SIG-M5 treated with dmso at 0.1 percent for 504 hours (cell line): ENCODE results near the gene NIPAL1.

Experiments
- DNase-seq: peaks from one replicate; lab custom pipeline; 2025; ENCODE audit not compliant: unreplicated experiment; lab: John Stamatoyannopoulos, UW

NIPAL1 gene

DNA sequence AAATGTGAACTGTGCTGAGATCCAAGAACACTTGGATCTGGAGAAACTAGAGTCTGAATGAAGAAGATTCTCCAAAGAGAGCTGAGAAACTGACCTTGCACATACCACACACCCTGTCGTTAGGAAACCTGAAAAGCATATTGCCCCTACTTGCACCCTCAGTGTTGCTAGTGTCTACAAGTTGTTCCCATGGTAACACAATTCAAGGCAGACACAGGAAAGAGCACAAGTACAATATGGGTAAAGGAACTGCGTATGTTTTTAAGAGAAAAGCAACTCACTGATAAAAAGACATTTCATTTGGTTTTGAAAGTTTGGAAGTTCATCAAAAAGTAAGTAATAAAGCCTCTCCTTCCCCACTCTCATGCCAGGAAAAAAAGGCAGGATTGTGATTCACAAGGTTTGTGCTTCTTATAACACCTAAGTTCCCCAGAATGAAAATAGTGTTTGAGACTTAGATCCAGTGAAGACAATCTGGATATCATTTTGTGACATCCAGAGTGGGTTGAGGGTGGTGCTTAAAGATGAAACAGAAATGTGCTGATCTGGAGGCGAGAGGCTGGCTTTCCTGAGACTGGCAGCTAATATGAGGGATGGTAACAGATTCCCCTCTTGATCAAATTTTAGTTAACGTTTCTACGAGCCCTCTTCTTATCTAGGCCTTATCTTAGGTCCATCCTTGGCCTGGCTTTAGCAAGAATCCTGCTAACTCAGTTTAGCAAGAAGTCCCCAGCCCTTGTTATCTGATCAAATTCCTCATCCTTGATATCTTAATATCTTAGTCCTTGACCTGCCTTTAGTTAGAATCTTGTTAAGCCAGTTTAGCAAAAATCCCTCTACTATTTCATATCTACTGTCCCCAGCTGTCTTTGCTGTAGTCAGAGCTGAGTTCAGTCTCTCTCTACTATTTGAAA is 42.3 kb downstream of the NIPAL1 start:
- DNase-seq = no peak

DNA sequence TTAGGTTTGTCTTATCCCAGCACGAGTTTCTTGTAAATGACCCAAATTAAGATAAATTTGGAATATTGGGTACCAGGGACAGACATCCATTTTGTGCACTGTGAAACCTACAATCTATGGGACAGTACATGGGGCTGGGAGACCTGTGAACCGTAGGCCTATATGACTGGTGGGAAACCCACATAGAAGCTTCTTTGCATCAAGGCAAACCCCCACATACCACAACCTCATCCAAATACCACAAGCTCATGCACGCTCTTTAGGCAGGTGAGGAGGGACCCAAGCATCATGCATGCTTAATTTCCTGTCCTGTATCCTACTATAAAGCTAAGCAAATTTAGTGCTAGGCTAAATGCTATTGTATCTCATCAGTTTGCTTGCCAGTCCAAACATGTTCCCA is 47.8 kb downstream of the NIPAL1 start:
- DNase-seq = no peak

DNA sequence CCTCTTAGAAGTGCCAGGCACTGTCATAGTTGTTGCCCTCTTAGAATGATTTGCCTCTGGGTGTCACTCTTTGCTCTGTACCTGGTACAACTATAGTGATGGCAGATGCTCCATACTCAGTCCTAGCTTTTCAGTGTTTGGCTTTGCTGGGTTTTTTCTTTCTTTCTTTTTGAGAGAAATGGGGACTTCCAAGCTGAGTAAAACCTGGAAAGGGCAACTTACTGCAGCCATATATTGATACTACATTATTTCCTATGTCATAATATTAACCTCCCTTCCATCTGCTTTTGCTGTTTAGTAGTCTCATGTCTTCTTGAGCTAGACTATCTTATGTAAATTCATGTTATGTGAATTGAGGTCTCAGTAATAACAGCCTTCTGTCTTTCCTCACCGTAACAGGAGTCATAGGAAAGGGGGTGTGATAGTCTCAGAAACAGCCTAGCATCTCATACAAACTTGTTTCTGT is 49.0 kb downstream of the NIPAL1 start:
- no peak for DNase-seq

DNA sequence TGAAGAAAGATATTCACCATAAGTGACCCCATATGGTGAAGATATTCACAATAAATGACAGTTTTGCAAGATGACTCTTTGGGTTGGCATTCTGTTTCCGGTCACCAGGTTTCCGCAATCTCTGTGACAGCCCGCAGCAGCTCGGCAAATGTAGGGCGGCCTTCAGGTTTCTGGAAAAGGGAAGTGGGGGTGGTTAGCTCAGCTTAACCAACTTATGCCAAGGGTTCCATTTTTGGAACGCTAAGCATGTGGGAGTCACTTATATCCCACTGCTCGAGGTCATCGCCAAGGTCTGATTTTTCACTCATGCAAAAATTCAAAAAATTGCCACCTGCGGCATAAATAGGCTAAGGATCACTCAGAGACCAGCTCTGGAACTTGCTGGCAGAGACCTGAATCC is 51.0 kb downstream of the NIPAL1 start:
- no peak for DNase-seq

DNA sequence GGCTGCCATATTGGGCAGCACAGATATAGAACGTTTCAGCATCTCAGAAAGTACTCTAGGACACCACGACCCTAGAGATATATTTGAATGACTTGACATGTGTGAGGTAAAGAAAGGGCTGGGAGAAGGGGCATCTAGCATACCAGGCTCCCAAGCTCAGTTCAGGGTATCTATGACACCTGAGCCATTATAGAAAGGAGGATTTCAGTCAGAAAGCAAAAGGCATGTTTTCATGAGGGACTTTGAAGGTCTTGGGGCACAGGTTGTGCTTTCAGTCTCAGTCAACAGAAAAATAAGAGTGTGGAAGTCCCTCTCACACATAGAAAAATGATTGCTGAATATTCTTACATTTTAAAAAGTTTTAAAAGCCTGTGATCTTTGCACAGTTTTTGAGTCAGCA is 51.6 kb downstream of the NIPAL1 start:
- DNase-seq = no peak

DNA sequence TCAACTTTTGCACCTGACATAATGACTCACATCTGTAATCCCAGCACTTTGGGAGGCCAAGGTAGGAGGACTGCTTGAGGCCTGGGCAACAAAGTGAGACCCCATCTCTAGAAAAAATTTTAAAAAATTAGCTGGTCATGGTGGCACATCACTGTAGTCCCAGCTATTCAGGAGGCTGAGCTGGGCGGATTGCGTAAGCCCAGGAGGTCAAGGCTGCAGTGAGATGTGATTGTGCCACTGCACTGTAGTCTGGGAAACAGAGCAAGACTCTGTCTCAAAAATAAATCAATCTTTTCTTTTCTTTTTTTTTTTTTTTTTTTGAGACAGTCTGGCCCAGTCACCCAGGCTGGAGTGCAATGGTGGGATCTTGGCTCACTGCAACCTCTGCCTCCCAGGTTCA is 52.5 kb downstream of the NIPAL1 start:
- DNase-seq = no peak

DNA sequence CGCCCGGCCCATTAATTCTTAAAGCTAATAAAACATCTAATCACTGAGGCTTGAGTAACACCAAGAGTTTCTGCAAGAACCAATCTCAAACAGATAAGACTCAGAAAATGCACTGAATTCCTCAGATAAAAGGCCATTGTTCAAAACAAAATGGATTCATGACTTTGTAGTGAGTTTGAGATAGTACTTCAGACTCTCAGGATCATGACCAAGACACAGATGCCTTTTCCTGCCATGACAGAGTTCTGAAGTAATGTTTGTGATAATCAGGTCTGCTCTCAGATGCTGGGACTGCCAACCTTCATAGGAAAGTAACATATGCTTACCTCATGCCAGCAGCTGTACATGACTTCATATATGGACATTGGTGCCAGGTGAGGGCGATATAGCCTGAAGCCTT is 54.6 kb downstream of the NIPAL1 start:
- DNase-seq = no peak

DNA sequence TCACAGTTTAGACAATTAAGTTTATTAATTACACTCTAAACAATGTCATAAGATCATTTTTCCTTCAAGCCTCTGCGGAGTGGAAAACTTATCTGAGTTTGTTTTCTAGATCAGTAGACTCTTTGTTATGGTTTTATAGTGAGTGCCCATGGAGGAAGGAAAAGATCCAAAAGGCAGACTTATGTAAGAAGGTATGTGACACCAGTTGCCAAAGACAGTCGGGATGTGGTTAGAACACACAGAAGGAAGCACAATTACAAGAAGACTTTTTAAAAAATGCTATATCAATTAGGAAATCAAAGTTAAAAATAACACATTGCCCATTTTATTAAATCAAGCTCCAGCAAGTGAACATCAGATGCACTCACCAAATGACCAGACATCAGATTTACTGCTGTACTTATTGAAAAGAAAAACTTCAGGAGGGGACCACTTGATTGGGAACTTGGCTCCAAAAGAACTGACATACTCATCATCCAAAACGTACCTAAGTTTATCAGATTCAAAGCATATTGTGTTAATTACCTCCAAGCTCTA is 57.1 kb downstream of the NIPAL1 start:
- no peak for DNase-seq

DNA sequence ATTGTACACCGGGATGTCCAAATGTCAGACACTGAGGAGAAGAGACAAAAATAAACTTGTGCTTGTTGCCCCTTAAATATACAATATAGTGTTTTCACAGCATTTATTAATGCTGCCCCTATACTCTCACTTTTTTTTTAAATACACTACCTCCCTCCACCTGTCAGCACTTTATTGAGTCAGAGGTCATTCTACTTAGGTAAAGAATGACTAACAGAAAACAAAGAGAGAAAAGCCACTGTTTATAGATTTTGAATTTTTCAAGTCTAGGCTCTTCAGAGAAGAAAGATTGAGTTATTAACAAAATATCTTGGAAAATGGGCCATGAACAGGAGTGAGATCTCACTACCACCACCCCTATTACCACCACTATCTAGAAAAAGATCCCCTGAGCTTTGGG is 58.1 kb downstream of the NIPAL1 start:
- no peak for DNase-seq

DNA sequence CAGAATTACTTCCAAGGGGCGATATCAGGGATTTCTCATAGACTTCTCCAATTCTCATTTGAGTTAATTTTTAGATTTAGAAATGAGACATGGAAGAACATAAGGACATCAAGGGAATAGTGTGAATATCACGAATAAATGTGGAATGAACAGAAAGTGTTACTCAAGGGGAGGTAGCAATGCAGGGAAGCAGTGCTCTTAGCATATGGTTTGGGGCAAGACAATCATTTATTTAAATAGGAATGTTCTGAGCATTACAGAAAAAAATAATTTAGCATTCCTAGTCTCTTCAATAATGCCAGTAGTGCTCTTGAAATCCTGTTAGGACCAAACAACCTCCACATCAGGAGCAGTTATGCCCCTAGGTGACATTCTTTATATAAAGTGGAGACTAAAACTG is 61.9 kb downstream of the NIPAL1 start:
- no peak for DNase-seq

DNA sequence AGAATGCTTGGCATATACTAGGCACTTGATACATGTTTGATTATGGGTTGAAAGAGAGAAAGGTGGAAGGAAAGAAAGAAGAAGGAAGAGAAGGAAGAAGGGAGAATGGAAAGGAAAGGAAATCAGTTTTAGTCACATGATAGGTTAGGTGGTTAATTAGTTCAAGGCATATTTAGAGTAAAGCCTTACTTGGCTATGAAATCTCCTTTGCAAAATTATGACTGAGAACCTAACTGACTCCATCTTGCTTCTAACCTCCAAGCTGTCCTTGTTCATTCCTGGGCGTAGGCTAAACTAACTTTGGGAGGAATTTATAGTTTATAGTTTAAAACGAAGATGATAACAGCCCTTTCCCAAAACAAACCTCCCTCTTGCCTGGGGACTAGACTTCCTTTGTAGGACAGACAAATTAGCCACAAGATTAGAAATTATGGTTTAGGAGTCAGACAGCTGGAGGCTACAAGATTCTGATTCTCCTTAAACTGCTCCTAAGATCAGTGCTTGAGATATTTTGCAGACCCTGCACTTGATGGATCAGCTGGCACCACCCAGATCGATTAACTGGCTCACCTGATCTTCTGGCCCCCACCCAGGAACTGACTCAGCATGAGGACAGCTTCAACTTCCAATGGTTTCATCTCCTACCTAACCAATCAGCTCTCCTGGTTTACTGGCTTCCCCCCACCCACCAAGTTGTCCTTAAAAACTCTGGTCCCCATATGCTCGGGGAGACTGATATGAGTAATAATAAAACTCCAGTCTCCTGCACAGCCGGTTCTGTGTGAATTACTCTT is 62.5 kb downstream of the NIPAL1 start:
- no peak for DNase-seq

DNA sequence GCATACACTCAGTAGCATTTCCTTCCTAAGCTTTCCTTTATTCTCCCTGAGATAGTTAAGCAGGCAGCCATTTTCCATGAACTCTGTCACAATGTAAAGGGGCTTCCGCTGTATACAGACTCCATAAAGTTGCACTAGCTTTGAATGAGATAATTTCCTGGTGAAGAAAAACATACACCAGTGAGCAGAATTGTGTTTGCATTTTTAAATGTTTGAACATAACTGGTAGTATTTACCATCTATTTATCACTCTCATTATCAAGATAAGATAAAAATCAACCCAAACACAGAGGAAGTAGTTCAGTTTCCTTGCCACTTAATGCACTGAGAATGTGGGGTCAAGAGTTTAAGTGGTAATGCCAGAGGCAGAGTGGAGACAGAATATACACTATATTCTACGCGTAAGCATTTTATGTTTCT is 63.4 kb downstream of the NIPAL1 start:
- no peak for DNase-seq

DNA sequence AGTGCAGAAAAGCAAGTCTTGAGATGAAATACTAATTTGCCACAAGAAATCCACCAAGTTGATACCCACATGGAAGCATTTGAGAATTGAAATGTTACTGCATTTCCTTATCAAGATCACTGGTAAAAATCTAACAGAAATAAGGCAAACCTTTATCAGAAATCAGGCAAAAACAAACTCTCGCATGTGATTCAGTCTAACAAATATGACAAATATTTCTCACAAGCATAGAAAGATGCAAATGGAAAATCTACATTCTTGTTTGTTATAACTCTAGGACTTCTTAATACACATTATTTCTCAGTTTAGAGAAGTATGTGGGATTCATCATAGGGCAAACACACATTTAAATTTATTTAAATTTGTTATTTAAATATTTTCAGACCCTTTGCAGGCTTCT is 64.6 kb downstream of the NIPAL1 start:
- no peak for DNase-seq

DNA sequence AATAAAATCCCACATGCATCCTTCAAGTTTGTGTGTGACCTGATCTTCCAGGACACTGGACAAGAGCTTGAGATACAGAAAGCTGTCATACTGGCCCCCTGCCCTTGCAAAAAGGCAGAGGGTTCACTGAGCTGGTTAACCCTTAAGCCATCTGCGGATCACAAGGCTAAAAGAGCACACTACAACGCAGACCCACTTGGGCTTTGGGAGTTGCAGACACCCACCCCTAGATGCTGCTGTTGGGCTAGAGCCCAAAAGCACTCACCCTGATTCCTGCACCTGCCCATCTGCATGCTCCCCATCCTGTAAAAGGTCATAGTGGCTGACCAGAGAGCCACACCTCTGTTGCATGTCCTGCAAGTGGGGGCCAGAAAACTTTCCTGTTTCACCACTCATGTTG is 66.4 kb downstream of the NIPAL1 start:
- no peak for DNase-seq

DNA sequence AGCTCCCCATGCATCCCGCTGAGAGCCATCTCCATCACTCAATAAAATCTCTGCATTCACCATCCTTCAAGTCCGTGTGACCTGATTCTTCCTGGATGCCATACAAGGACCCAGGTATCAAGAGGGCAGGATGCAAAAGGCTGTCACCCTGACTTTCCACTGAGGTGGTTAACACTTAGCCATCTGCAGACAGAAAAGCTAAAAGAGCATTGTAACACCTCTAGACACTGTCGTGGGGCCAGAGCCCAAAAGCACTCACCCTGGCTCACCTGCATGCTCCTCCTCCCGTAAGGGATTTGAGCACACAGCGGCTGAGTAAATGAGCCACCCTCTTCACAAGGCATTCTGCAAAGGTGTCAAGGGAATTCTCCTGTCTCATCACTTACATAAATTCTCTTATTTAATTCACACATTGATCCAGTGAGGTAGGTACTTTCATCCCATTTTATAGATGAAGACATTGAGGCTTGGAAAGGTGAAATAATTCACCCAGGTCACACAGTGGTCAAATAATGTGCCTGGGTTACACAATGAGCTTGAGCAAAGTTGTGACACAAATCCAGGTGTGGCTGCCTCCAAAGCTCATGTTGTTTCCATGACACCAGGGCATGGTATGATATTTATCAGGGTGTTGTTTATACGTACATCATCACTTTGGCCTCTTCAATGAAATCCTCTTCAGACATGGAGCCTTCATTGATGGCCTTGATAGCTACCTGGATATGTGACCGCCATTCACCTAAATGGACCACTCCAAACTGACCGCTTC is 69.4 kb downstream of the NIPAL1 start:
- DNase-seq = no peak
